Endodermal cell (in vitro differentiated cells): ENCODE data around the gene ARMCX6. TPM values are rescaled to one million over a fixed set of nuclear protein-coding genes. Genes with fewer than 3 reads are reported as not detected.
A peak's percentile ranks its signal among the peaks of the same experiment; 100 is the strongest.

Source experiments
- DNase-seq: peaks from one replicate; pipeline ENCODE4 v3.0.0-alpha.2; 2017
- H3K27ac ChIP-seq: 2 replicates; pipeline ENCODE4 v1.5.1; 2013; ENCODE audit warnings: mild to moderate bottlenecking, low read depth, low read length, moderate library complexity
- H3K27me3 ChIP-seq: 2 replicates; pipeline ENCODE4 v1.6.1; 2013; ENCODE audit warnings: mild to moderate bottlenecking, low read length, moderate library complexity; ENCODE audit not compliant: insufficient read depth, control insufficient read depth, poor library complexity, severe bottlenecking
- H3K36me3 ChIP-seq: 2 replicates; pipeline ENCODE4 v1.7.0; 2013; ENCODE audit warnings: mild to moderate bottlenecking, low read length, moderate library complexity; ENCODE audit not compliant: control insufficient read depth, insufficient read depth
- H3K4me1 ChIP-seq: one replicate; pipeline ENCODE4 v1.7.0; 2013; ENCODE audit warnings: low read length; ENCODE audit not compliant: control insufficient read depth, insufficient read depth
- H3K4me3 ChIP-seq: 2 replicates; pipeline ENCODE4 v1.5.1; 2013; ENCODE audit warnings: mild to moderate bottlenecking, low read length, moderate library complexity
- H3K9ac ChIP-seq: 2 replicates; pipeline ENCODE4 v1.6.1; 2013; ENCODE audit warnings: mild to moderate bottlenecking, low read length, moderate library complexity; ENCODE audit not compliant: poor library complexity, severe bottlenecking; ENCODE audit errors: extremely low read depth
- H3K9me3 ChIP-seq: 2 replicates; pipeline ENCODE4 v1.6.1; 2013; ENCODE audit warnings: mild to moderate bottlenecking, low read length, moderate library complexity; ENCODE audit not compliant: control insufficient read depth
- H3K27ac Mint-ChIP-seq: 2 replicates; pipeline ENCODE4 v1.8.0; 2020; ENCODE audit warnings: mixed read lengths
- H3K27me3 Mint-ChIP-seq: 2 replicates; pipeline ENCODE4 v1.8.0; 2021; ENCODE audit warnings: mild to moderate bottlenecking, mixed read lengths; ENCODE audit not compliant: insufficient read depth
- H3K36me3 Mint-ChIP-seq: 2 replicates; pipeline ENCODE4 v1.8.0; 2020; ENCODE audit warnings: low read depth, mixed read lengths
- H3K4me1 Mint-ChIP-seq: 2 replicates; pipeline ENCODE4 v1.8.0; 2020; ENCODE audit warnings: mixed read lengths
- H3K4me3 Mint-ChIP-seq: 2 replicates; pipeline ENCODE4 v1.8.0; 2020; ENCODE audit warnings: mild to moderate bottlenecking, moderate library complexity, mixed read lengths
- H3K9me3 Mint-ChIP-seq: 2 replicates; pipeline ENCODE4 v1.8.0; 2020; ENCODE audit warnings: mild to moderate bottlenecking, mixed read lengths
- WGBS, 2 experiments: methylation state at CpG; one replicate each; pipeline versions ENCODE4 v1.1.5 to v1.1.7; 2013; ENCODE audit warnings: missing lambda C conversion rate in 2 of 2, mixed read lengths in 1 of 2; ENCODE audit not compliant: insufficient coverage in 1 of 2, insufficient read length in 1 of 2; 5-methylcytosine and 5-hydroxymethylcytosine counted together
- total RNA-seq, 2 donors: library from RNA; stranded (reverse); fragmentation: NEBNext Ultra II Directional in 1 of 2; extraction: Animal tissue kit (Norgen Biotek cat#: 25700) in 1 of 2; gene quantifications; 2 replicates in 1 of 2; 3 replicates in 1 of 2; pipeline ENCODE4 v1.2.1, GENCODE V29; 2021
- TF ChIP-seq, protein P1 (sequence below): fragments of 200-600 bp; sonication (generic); conservative IDR thresholded peaks from 2 replicates; pipeline ENCODE4 v1.5.0; 2021; ENCODE audit warnings: antibody characterized with exemption, mild to moderate bottlenecking

Gene ARMCX6
- total RNA-seq, 2 donors from 2014 or later = 41.3 to 46.7 TPM

DNA sequence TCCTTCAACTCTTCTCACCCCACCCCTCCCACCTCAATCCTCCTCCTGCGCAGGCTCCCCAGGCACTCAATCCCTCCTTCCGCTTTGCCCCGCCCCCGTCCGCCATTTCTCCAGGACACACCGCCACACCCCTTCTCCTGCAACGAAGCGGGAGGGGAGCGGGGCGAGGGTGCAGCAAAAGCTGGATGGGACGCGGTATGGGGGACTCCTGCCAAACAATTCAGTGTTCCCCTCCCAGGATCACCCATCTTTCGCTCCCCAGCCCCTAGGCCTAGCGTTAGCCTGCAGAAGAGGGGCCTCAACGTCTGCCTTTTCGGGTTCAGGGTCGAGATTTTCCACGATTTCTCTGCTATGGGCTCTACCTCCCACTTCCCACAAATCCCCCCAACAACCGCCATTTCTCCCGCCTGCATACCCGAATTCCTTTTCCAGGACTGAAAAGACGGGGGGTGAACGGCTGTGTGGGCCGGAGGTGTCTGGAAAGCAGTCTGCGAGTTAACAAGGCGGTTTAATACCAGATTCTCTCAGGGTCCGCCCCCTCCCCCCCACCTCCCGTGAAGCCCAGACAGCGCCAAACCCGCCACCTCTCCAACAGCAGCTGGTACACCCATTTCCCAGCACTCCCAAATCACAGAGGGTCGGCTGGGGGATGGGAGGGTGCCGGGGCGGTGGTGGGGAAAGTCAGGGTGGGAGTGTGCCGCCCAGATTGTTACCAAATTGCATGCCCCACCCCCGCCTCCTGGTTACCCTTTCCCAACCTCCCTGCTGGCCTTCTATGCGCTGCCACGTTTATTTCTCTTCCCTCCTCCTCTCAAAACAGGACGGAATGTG, 41.1 kb upstream of the ARMCX6 start:
- TF ChIP-seq, protein P1, sequence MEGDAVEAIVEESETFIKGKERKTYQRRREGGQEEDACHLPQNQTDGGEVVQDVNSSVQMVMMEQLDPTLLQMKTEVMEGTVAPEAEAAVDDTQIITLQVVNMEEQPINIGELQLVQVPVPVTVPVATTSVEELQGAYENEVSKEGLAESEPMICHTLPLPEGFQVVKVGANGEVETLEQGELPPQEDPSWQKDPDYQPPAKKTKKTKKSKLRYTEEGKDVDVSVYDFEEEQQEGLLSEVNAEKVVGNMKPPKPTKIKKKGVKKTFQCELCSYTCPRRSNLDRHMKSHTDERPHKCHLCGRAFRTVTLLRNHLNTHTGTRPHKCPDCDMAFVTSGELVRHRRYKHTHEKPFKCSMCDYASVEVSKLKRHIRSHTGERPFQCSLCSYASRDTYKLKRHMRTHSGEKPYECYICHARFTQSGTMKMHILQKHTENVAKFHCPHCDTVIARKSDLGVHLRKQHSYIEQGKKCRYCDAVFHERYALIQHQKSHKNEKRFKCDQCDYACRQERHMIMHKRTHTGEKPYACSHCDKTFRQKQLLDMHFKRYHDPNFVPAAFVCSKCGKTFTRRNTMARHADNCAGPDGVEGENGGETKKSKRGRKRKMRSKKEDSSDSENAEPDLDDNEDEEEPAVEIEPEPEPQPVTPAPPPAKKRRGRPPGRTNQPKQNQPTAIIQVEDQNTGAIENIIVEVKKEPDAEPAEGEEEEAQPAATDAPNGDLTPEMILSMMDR = no peak
- Mint-ChIP-seq H3K4me1 (peaks cover 1% of the 10 kb centered on the region), H3K4me3 (peak overlapping the region; percentile 80), H3K9me3 (peaks cover 57% of the 10 kb centered on the region), H3K36me3 (peaks cover 10% of the 10 kb centered on the region), H3K27ac (peak overlapping the region; percentile 85), H3K27me3 (no peaks in the 10 kb centered on the region)
- Histone ChIP-seq H3K9ac (peak overlapping the region; percentile 15), H3K4me1 (no peaks in the 10 kb centered on the region), H3K36me3 (peaks cover 5% of the 10 kb centered on the region), H3K4me3 (peak overlapping the region; percentile 88), H3K27ac (no peak overlapping the region), H3K27me3 (no peaks in the 10 kb centered on the region), H3K9me3 (no peaks in the 10 kb centered on the region)
- peak; percentile 88 for DNase-seq
- WGBS, 2 experiments = 1% methylated on average over 23 of the region's 38 CpGs; no CpG with 5 or more reads in 1 of the 2 experiments

DNA sequence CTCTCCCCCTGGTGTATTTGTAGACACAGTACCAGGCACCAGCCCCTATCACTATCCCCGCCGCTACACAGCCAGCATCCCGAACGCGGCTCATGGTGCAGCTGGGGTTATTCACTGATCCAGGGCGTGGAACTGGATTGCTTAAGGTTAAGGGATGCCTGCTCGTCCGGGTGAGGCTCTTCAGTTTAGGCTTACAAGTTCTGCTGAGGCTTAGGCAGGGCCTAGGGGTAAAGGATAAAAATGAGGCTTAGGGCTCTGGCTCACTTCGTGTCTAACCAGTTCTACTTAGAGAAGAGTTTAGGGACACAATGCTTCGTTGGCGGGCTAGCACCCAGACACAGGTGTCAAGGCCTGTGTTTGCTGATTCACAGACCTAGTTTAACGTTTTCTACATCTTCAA, 39.7 kb upstream of the ARMCX6 start:
- Mint-ChIP-seq H3K36me3 (peaks cover 10% of the 10 kb centered on the region), H3K4me3 (peak overlapping the region; percentile 80), H3K27ac (no peak overlapping the region), H3K27me3 (no peaks in the 10 kb centered on the region), H3K4me1 (peaks cover 1% of the 10 kb centered on the region), H3K9me3 (peaks cover 53% of the 10 kb centered on the region)
- no peak for DNase-seq
- H3K9me3 ChIP-seq = no peaks in the 10 kb centered on the region
- peak overlapping the region; percentile 88 for H3K4me3 ChIP-seq
- H3K4me1 ChIP-seq = no peaks in the 10 kb centered on the region
- peaks cover 5% of the 10 kb centered on the region for H3K36me3 ChIP-seq
- no peak overlapping the region for H3K27ac ChIP-seq
- 93 to 94% methylated on average over 3 to 11 of the region's 12 CpGs for WGBS, 2 experiments
- H3K27me3 ChIP-seq = no peaks in the 10 kb centered on the region
- TF ChIP-seq, protein P1 = no peak
- H3K9ac ChIP-seq = no peak overlapping the region

DNA sequence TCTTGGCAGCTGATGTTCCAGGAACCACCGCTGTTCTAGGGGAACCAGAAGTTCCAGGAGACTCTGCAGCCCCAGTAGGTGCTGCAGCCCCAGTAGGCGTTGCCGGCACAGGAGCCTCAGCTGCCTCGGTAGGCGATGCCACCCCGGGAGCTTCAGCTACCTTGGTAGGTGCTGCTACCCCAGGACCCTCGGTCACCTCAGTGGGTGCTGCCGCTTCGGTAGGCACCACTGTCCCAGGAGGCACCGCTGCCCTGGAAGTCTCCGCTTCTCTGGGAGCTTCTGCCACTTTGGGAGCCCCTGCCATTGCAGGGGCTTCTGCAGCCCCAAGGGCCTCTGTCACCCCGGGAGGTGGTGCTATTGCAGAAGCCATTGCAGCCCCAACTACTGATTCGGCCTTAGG, 39.0 kb upstream of the ARMCX6 start:
- TF ChIP-seq, protein P1 = no peak
- no peak overlapping the region for H3K27ac Mint-ChIP-seq
- Histone ChIP-seq H3K9me3 (no peaks in the 10 kb centered on the region), H3K36me3 (peaks cover 5% of the 10 kb centered on the region), H3K4me1 (no peaks in the 10 kb centered on the region), H3K27ac (no peak overlapping the region), H3K27me3 (no peaks in the 10 kb centered on the region), H3K4me3 (no peak overlapping the region), H3K9ac (no peak overlapping the region)
- WGBS, 2 experiments = 91% methylated on average over 13 of the region's 13 CpGs; no CpG with 5 or more reads in 1 of the 2 experiments
- H3K4me3 Mint-ChIP-seq = no peak overlapping the region
- H3K27me3 Mint-ChIP-seq = no peaks in the 10 kb centered on the region
- DNase-seq = no peak
- peaks cover 1% of the 10 kb centered on the region for H3K4me1 Mint-ChIP-seq
- H3K36me3 Mint-ChIP-seq = peaks cover 10% of the 10 kb centered on the region
- peaks cover 50% of the 10 kb centered on the region for H3K9me3 Mint-ChIP-seq
